ENCODE data around the gene KIF21B.

The KIF21B gene

GRCh38 chr1:201069636-201070035, 46.1 kb upstream of the KIF21B start:
- TF ChIP-seq CTCF (IDR thresholded peaks at IDR 0.05; ENCODE audit: insufficient read depth, low read length) (no peak), SPI1 (IDR thresholded peaks at IDR 0.05; ENCODE audit: borderline replicate concordance, low read depth) (no peak), REST (IDR thresholded peaks at IDR 0.05; ENCODE audit: insufficient replicate concordance, low read depth) (no peak), GABPA (IDR thresholded peaks at IDR 0.05; ENCODE audit: low read depth) (no peak), POLR2AphosphoS5 (IDR thresholded peaks at IDR 0.05; ENCODE audit: low read depth) (no peak)
- DNase-seq (ENCODE audit: low read depth in 1 of 2, low spot score in 1 of 2), result no peak
- Histone ChIP-seq H3K27ac (replicated peaks) (no peak overlapping the region), H3K4me3 (replicated peaks; ENCODE audit: insufficient read depth, low read length) (no peak overlapping the region), H3K27me3 (ENCODE audit: insufficient read depth, poor library complexity, severe bottlenecking) (peaks cover 2% of the 10 kb centered on the region)

GRCh38 chr1:201068976-201069375, 45.5 kb upstream of the KIF21B start:
- Histone ChIP-seq H3K27me3 (ENCODE audit: insufficient read depth, poor library complexity, severe bottlenecking) (peaks cover 2% of the 10 kb centered on the region), H3K4me3 (replicated peaks; ENCODE audit: insufficient read depth, low read length) (no peak overlapping the region), H3K27ac (replicated peaks) (no peak overlapping the region)
- TF ChIP-seq REST (IDR thresholded peaks at IDR 0.05; ENCODE audit: insufficient replicate concordance, low read depth), result no peak
- TF ChIP-seq CTCF (IDR thresholded peaks at IDR 0.05; ENCODE audit: insufficient read depth, low read length), result no peak
- no peak for TF ChIP-seq SPI1 (IDR thresholded peaks at IDR 0.05; ENCODE audit: borderline replicate concordance, low read depth)
- no peak for TF ChIP-seq GABPA (IDR thresholded peaks at IDR 0.05; ENCODE audit: low read depth)
- no peak for TF ChIP-seq POLR2AphosphoS5 (IDR thresholded peaks at IDR 0.05; ENCODE audit: low read depth)
- no peak for DNase-seq (ENCODE audit: low read depth in 1 of 2, low spot score in 1 of 2)

- Histone ChIP-seq H3K4me3 (replicated peaks; ENCODE audit: insufficient read depth, low read length) (no peak overlapping the region), H3K27me3 (ENCODE audit: insufficient read depth, poor library complexity, severe bottlenecking) (peaks cover 2% of the 10 kb centered on the region), H3K27ac (replicated peaks) (no peak overlapping the region)
- no peak for TF ChIP-seq REST (IDR thresholded peaks at IDR 0.05; ENCODE audit: insufficient replicate concordance, low read depth)
- no peak for TF ChIP-seq CTCF (IDR thresholded peaks at IDR 0.05; ENCODE audit: insufficient read depth, low read length)
- TF ChIP-seq GABPA (IDR thresholded peaks at IDR 0.05; ENCODE audit: low read depth), result no peak
- no peak for TF ChIP-seq POLR2AphosphoS5 (IDR thresholded peaks at IDR 0.05; ENCODE audit: low read depth)
- no peak for TF ChIP-seq SPI1 (IDR thresholded peaks at IDR 0.05; ENCODE audit: borderline replicate concordance, low read depth)
- no peak for DNase-seq (ENCODE audit: low read depth in 1 of 2, low spot score in 1 of 2)
These were observed 43.5 kb upstream of the KIF21B start for GRCh38 chr1:201066986-201067385.

Data from HL-60 (cell line).